HFFc6 (cell line): Measurements from ENCODE around the gene SYNGR1. TPM values are rescaled to one million over a fixed set of nuclear protein-coding genes. Genes with fewer than 3 reads are reported as not detected.
A peak's percentile ranks its signal among the peaks of the same experiment; 100 is the strongest.

ENCODE experiments used
- DNase-seq: peaks from one replicate; pipeline ENCODE4 v3.0.0-alpha.2; 2018
- H3K27ac Mint-ChIP-seq: 2 replicates; pipeline ENCODE4 v1.8.0; 2020; ENCODE audit warnings: mild to moderate bottlenecking, mixed read lengths
- H3K27me3 Mint-ChIP-seq: 2 replicates; pipeline ENCODE4 v1.8.0; 2021; ENCODE audit warnings: mild to moderate bottlenecking, moderate library complexity, mixed read lengths; ENCODE audit not compliant: insufficient read depth
- H3K36me3 Mint-ChIP-seq: 2 replicates; pipeline ENCODE4 v1.8.0; 2021; ENCODE audit warnings: low read depth, mixed read lengths
- H3K4me1 Mint-ChIP-seq: 2 replicates; pipeline ENCODE4 v1.8.0; 2020; ENCODE audit warnings: low read depth, mixed read lengths
- H3K4me3 Mint-ChIP-seq: 2 replicates; pipeline ENCODE4 v1.8.0; 2020; ENCODE audit warnings: mild to moderate bottlenecking, moderate library complexity, mixed read lengths
- H3K9me3 Mint-ChIP-seq: 2 replicates; pipeline ENCODE4 v1.8.0; 2020; ENCODE audit warnings: mild to moderate bottlenecking, mixed read lengths
- total RNA-seq, 6 experiments: library from RNA; stranded (reverse); fragmentation: NEBNext Ultra II Directional; extraction: Animal tissue kit (Norgen Biotek cat#: 25700); gene quantifications; 2 replicates in 1 of 6; 3 replicates in 5 of 6; pipeline ENCODE4 v1.2.3, GENCODE V29; 2021
- TF ChIP-seq, protein P1 (sequence below): fragments of 200-600 bp; sonication (generic); IDR thresholded peaks from 2 replicates; pipeline ENCODE4 v1.5.0; 2021; ENCODE audit warnings: antibody characterized with exemption, mild to moderate bottlenecking

Gene SYNGR1
- total RNA-seq, 6 experiments from 2014 or later = 16.0 to 20.2 (median 18.5) TPM

- no peak for DNase-seq
- TF ChIP-seq, protein P1, sequence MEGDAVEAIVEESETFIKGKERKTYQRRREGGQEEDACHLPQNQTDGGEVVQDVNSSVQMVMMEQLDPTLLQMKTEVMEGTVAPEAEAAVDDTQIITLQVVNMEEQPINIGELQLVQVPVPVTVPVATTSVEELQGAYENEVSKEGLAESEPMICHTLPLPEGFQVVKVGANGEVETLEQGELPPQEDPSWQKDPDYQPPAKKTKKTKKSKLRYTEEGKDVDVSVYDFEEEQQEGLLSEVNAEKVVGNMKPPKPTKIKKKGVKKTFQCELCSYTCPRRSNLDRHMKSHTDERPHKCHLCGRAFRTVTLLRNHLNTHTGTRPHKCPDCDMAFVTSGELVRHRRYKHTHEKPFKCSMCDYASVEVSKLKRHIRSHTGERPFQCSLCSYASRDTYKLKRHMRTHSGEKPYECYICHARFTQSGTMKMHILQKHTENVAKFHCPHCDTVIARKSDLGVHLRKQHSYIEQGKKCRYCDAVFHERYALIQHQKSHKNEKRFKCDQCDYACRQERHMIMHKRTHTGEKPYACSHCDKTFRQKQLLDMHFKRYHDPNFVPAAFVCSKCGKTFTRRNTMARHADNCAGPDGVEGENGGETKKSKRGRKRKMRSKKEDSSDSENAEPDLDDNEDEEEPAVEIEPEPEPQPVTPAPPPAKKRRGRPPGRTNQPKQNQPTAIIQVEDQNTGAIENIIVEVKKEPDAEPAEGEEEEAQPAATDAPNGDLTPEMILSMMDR = 0 out of 2 replicates have a peak, but pooled peaks have one; percentile 15
- no peaks in the 10 kb centered on the region for H3K9me3 Mint-ChIP-seq
- peaks cover 26% of the 10 kb centered on the region; the same call in 1 of the 2 replicates for H3K4me1 Mint-ChIP-seq
- H3K36me3 Mint-ChIP-seq = no peaks in the 10 kb centered on the region
- H3K27ac Mint-ChIP-seq = no peak overlapping the region
- peaks cover 10% of the 10 kb centered on the region for H3K27me3 Mint-ChIP-seq
- no peak overlapping the region for H3K4me3 Mint-ChIP-seq
Observed at GRCh38 chr22:39361496-39361895, 11.7 kb downstream of the SYNGR1 start.

- no peak for DNase-seq
- H3K4me1 Mint-ChIP-seq = peaks cover 26% of the 10 kb centered on the region; the same call in 1 of the 2 replicates
- TF ChIP-seq, protein P1 = no peak
- no peaks in the 10 kb centered on the region for H3K9me3 Mint-ChIP-seq
- H3K27me3 Mint-ChIP-seq = peaks cover 7% of the 10 kb centered on the region
- H3K4me3 Mint-ChIP-seq = no peak overlapping the region
- H3K27ac Mint-ChIP-seq = no peak overlapping the region
- no peaks in the 10 kb centered on the region for H3K36me3 Mint-ChIP-seq
Observed at GRCh38 chr22:39362271-39362670, 12.5 kb downstream of the SYNGR1 start.

DNA sequence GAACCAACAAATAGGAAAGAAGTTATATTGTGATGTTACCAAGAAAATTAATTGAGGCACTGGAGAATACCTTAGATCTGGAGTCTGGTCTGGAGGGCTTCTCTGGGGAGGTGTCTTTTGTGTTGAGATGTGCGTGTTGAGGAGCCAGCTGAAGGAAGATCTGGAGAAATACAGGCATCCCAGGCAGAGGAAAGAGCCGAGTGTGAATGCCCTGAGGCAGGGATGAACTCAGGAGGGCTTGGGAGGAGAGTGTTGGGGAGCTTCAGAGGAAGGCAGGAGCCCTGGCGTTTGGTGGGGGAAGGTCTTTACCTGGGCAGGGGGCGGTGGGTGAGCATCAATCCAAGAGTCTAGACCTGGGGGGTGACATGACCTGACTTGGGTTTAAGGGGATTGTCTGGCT lies 13.1 kb downstream of the SYNGR1 start:
- H3K27me3 Mint-ChIP-seq = peaks cover 7% of the 10 kb centered on the region

DNA sequence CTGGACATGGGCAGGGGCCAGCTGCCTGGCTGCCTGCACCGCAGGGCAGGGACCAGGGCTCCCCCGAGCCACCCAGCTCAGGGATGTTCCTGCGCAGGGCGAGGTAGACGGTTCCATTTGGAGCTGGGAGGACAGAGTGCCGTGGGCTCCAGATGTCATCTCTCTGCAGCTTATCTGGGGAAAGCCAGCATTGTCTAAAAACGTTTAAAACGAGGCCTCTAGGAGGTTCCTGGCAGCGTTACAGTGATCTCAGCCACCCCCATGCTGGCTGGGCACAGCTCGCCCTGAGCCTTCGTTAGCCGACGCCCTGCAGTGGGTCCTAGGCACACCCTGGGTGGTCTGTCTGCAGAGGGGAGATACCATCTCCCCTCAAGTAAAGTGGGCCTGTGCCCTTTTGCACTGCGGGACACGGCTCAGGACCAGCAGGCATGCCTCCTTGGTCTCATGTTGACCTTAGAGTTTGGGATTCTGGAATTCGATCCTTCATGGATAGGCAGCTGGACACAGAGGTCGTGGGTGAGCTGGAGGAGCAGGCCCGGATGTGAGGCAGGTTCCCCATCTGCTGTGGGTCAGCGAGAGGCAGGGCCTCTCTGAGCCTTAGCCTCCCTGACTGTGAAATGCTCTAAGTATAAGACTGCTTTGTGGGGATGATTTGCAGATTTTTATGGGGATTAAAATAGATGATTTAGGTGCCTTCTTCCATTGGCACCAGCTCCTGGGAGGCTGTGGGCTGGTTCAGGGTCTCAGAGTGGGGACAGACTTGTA lies 14.1 kb downstream of the SYNGR1 start:
- Mint-ChIP-seq H3K4me1 (peaks cover 26% of the 10 kb centered on the region; the same call in 1 of the 2 replicates), H3K36me3 (no peaks in the 10 kb centered on the region), H3K4me3 (no peak overlapping the region), H3K9me3 (no peaks in the 10 kb centered on the region), H3K27me3 (peaks cover 7% of the 10 kb centered on the region), H3K27ac (peak overlapping the region; percentile 31; the same call in 1 of the 2 replicates)
- TF ChIP-seq, protein P1 = no peak
- DNase-seq = no peak

More for the DNA sequence above, 13.1 kb downstream of the SYNGR1 start:
- DNase-seq = no peak
- TF ChIP-seq, protein P1 = no peak
- Mint-ChIP-seq H3K4me1 (peaks cover 26% of the 10 kb centered on the region; the same call in 1 of the 2 replicates), H3K36me3 (no peaks in the 10 kb centered on the region), H3K27ac (no peak overlapping the region), H3K9me3 (no peaks in the 10 kb centered on the region), H3K4me3 (no peak overlapping the region)

DNA sequence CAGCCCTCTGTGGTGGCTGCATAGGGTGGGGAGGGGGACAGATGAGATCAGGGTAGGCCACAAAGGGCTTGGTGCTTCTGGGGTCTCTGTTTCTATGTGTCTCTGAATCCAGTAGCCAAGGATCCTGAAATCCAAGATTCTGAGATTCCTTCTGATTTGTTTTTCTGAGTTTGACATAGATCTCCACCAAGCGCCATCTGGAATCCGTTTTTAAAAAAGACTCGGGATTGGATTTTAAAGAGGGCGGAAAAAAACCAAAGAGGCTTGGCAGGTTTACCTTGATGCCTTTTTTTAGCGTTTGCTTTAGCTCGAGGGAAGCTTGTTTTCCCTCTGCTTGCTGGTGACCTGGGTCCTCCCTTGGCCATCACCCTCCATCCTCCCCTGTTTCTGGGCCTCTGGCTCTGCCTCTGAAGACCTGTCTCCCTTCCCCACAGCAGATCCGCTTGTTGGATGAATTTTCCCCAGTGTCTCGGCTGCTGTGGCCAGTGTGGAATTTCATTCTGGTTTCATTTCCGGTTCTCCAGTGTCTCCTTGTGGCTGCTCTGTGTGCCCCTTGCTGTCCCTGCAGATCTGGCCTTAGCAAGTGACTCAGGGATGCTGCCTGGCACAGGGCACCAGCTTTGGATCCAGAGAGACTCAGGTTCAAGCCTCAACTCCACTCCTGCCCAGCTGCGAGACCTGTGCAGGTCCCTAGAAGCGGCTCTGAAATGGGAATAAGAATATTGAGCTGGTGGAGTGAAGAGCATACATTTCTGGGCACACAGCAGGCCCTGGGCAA lies 15.1 kb downstream of the SYNGR1 start:
- Mint-ChIP-seq H3K27ac (peak overlapping the region; percentile 60; the same call in 1 of the 2 replicates), H3K4me3 (no peak overlapping the region), H3K27me3 (peaks cover 7% of the 10 kb centered on the region), H3K4me1 (peaks cover 26% of the 10 kb centered on the region; the same call in 1 of the 2 replicates), H3K36me3 (no peaks in the 10 kb centered on the region), H3K9me3 (no peaks in the 10 kb centered on the region)
- TF ChIP-seq, protein P1 = peak; percentile 29; the same call in 1 of the 2 replicates
- DNase-seq = peak; percentile 50
